HCT116 (cell line): ENCODE measurements around the gene ABCA6. TPM values are rescaled to one million over a fixed set of nuclear protein-coding genes. Genes with fewer than 3 reads are reported as not detected.

Experiments used
- ATAC-seq: fragments of 200-7000 bp; cut with Tn5 transposase; 2 replicates; pipeline ENCODE4 v1.9.1; 2020; ENCODE audit warnings: mild to moderate bottlenecking, moderate library complexity
- BruUV-seq: library from RNA; stranded (reverse); fragments of 400-500 nt; replicated peaks from 2 replicates; lab custom pipeline; 2021; lab: Mats Ljungman, UMichigan
- CTCF ChIA-PET: fragments of 300-600 bp; sonication (Branson Sonifier 250); formaldehyde crosslinking; loops from one replicate; lab custom pipeline; 2021; ENCODE audit warnings: antibody characterized with exemption; lab: Charles Lee
- POLR2A ChIA-PET: fragments of 300-600, 350-600 bp; sonication (Branson Sonifier 250); formaldehyde crosslinking; loops from one replicate; lab custom pipeline; 2021; ENCODE audit warnings: antibody characterized with exemption; lab: Charles Lee
- RAD21 ChIA-PET, 2 experiments: fragments of 300-600 bp; sonication (Branson Sonifier 250); formaldehyde crosslinking; loops; one replicate each; lab custom pipeline; 2023; ENCODE audit warnings: low total read pairs in 2 of 2; ENCODE audit not compliant: uncharacterized antibody in 2 of 2, unreplicated experiment in 2 of 2, low non-redundant PET in 1 of 2; lab: Charles Lee
- DNase-seq: peaks from one replicate; pipeline ENCODE4 v3.0.0-alpha.2; 2010; ENCODE audit warnings: low read depth, low spot score
- H2AFZ ChIP-seq: fragments of 200-600 bp; shearing (Covaris generic), sonication (generic); 2 replicates; pipeline ENCODE4 v1.6.1; 2017; ENCODE audit warnings: low read depth, mixed run types, mixed read lengths, antibody characterized with exemption, low read length; ENCODE audit not compliant: poor library complexity, severe bottlenecking
- H3K27ac ChIP-seq: 2 replicates; pipeline ENCODE4 v1.5.1; 2012; ENCODE audit warnings: low read depth, low read length
- H3K27me3 ChIP-seq: fragments of 200-600 bp; sonication (generic); 2 replicates; pipeline ENCODE4 v1.6.1; 2016; ENCODE audit warnings: mixed run types, low read length, mixed read lengths; ENCODE audit not compliant: insufficient read depth
- H3K36me3 ChIP-seq, 2 experiments: fragments of 200-500 bp in 1 of 2; fragments of 200-600 bp in 1 of 2; sonication (Bioruptor generic) in 1 of 2; sonication (generic) in 1 of 2; 2 replicates each; pipeline versions ENCODE4 v1.5.1 to v1.6.1; 2014 to 2016; ENCODE audit warnings: low read length in 2 of 2, inconsistent platforms in 1 of 2, mixed read lengths in 1 of 2, mixed run types in 1 of 2; ENCODE audit not compliant: insufficient read depth in 2 of 2, control insufficient read depth in 1 of 2
- H3K4me1 ChIP-seq, 2 experiments: fragments of 200-600 bp in 1 of 2; sonication (generic) in 1 of 2; 2 replicates each; pipeline versions ENCODE4 v1.5.1 to v1.6.1; 2012 to 2017; ENCODE audit warnings: low read length in 2 of 2, inconsistent platforms in 1 of 2, mild to moderate bottlenecking in 1 of 2, mixed read lengths in 1 of 2, mixed run types in 1 of 2, moderate library complexity in 1 of 2; ENCODE audit not compliant: insufficient read depth in 2 of 2, control insufficient read depth in 1 of 2
- H3K4me2 ChIP-seq: fragments of 200-600 bp; sonication (generic); 2 replicates; pipeline ENCODE4 v1.6.1; 2017; ENCODE audit warnings: mixed run types, low read length, mixed read lengths
- H3K4me3 ChIP-seq, 2 experiments: fragments of 200-600 bp in 1 of 2; sonication (generic) in 1 of 2; replicated peaks in 1 of 2; 2 replicates each; pipeline ENCODE4 v1.5.1; 2011 to 2016; ENCODE audit warnings: low read length in 2 of 2, control low read depth in 1 of 2, low read depth in 1 of 2, mild to moderate bottlenecking in 1 of 2, mixed read lengths in 1 of 2, mixed run types in 1 of 2
- H3K79me2 ChIP-seq: fragments of 200-600 bp; sonication (generic); 2 replicates; pipeline ENCODE4 v1.6.1; 2017; ENCODE audit warnings: mild to moderate bottlenecking, mixed run types, low read length, moderate library complexity, mixed read lengths; ENCODE audit not compliant: insufficient read depth
- H3K9ac ChIP-seq: fragments of 200-600 bp; sonication (generic); 2 replicates; pipeline ENCODE4 v1.6.1; 2016; ENCODE audit warnings: low read length, mixed read lengths
- H3K9me2 ChIP-seq: fragments of 200-600 bp; sonication (generic), shearing (Covaris generic); 2 replicates; pipeline ENCODE4 v1.6.1; 2017; ENCODE audit warnings: mixed run types, mild to moderate bottlenecking, moderate library complexity; ENCODE audit not compliant: insufficient read depth
- H3K9me3 ChIP-seq, 2 experiments: fragments of 200-500 bp in 1 of 2; fragments of 200-600 bp in 1 of 2; sonication (Bioruptor generic) in 1 of 2; sonication (generic) in 1 of 2; 2 replicates each; pipeline ENCODE4 v1.6.1; 2014 to 2017; ENCODE audit warnings: low read length in 2 of 2, mixed read lengths in 2 of 2, inconsistent platforms in 1 of 2, low read depth in 1 of 2, mild to moderate bottlenecking in 1 of 2, mixed run types in 1 of 2, moderate library complexity in 1 of 2; ENCODE audit not compliant: control insufficient read depth in 1 of 2, insufficient read depth in 1 of 2
- H4K20me1 ChIP-seq: fragments of 200-600 bp; sonication (generic), shearing (Covaris generic); 2 replicates; pipeline ENCODE4 v1.6.1; 2017; ENCODE audit warnings: mixed run types, mild to moderate bottlenecking, moderate library complexity; ENCODE audit not compliant: insufficient read depth
- CBX3 ChIP-seq: IDR thresholded peaks from 2 replicates; pipeline ENCODE4 v1.6.1; 2012; ENCODE audit warnings: low read depth
- CEBPB ChIP-seq: IDR thresholded peaks from 2 replicates; pipeline ENCODE4 v1.6.1; 2012; ENCODE audit warnings: low read depth
- ELF1 ChIP-seq: IDR thresholded peaks from 2 replicates; pipeline ENCODE4 v1.6.1; 2012; ENCODE audit warnings: low read depth, borderline replicate concordance
- EZH2 ChIP-seq: fragments of 200-600 bp; sonication (generic); IDR thresholded peaks from 2 replicates; pipeline ENCODE4 v1.6.1; 2017; ENCODE audit warnings: antibody characterized with exemption, mixed run types
- FOSL1 ChIP-seq: IDR thresholded peaks from 2 replicates; pipeline ENCODE4 v1.6.1; 2012; ENCODE audit warnings: low read depth
- JUND ChIP-seq: IDR thresholded peaks from 2 replicates; pipeline ENCODE4 v1.6.1; 2012
- POLR2A ChIP-seq: IDR thresholded peaks from 2 replicates; pipeline ENCODE4 v1.7.0; 2011; ENCODE audit warnings: borderline replicate concordance; ENCODE audit not compliant: insufficient read depth, insufficient read length; ENCODE audit errors: extremely low read depth
- POLR2AphosphoS5 ChIP-seq: IDR thresholded peaks from 2 replicates; pipeline ENCODE4 v1.6.1; 2011; ENCODE audit warnings: mild to moderate bottlenecking, low read depth, low read length, moderate library complexity
- SP1 ChIP-seq: IDR thresholded peaks from 2 replicates; pipeline ENCODE4 v1.6.1; 2012; ENCODE audit warnings: low read depth
- SRF ChIP-seq: IDR thresholded peaks from 2 replicates; pipeline ENCODE4 v1.6.1; 2012; ENCODE audit warnings: low read depth
- TCF7L2 ChIP-seq: IDR thresholded peaks from 2 replicates; pipeline ENCODE4 v1.7.0; 2011; ENCODE audit warnings: borderline replicate concordance, inconsistent platforms; ENCODE audit not compliant: insufficient read depth, insufficient read length; ENCODE audit errors: extremely low read depth
- ZBTB33 ChIP-seq: IDR thresholded peaks from 2 replicates; pipeline ENCODE4 v1.6.1; 2011; ENCODE audit warnings: mild to moderate bottlenecking, low read length, moderate library complexity; ENCODE audit not compliant: insufficient replicate concordance; ENCODE audit errors: extremely low read depth
- ZFX ChIP-seq: fragments of 450-650 bp; IDR thresholded peaks from 2 replicates; pipeline ENCODE4 v1.6.1; 2017
- ZNF274 ChIP-seq: fragments of 200-500 bp; sonication (Bioruptor generic); IDR thresholded peaks from 2 replicates; pipeline ENCODE4 v1.6.1; 2014; ENCODE audit warnings: mild to moderate bottlenecking, low read depth, low read length, inconsistent platforms
- intact Hi-C: fragments of 100-400 bp; cut with micrococcal nuclease; formaldehyde crosslinking; loops from 2 replicates; pipeline ENCODE4 v1.10.0; 2022
- total RNA-seq: library from RNA; stranded (reverse); gene quantifications from one replicate; pipeline ENCODE4 v1.2.1, GENCODE V29; 2021; ENCODE audit not compliant: unreplicated experiment
- TF ChIP-seq, protein P1 (sequence below), 3 experiments: fragments of 200-600 bp in 1 of 3; sonication (generic) in 1 of 3; IDR thresholded peaks in 2 of 3; conservative IDR thresholded peaks in 1 of 3; 2 replicates each; pipeline ENCODE4 v1.5.1; 2012 to 2017; ENCODE audit warnings: low read depth in 2 of 3, low read length in 2 of 3, antibody characterized with exemption in 1 of 3, borderline replicate concordance in 1 of 3, control low read depth in 1 of 3, mild to moderate bottlenecking in 1 of 3, mixed read lengths in 1 of 3, mixed run types in 1 of 3, moderate library complexity in 1 of 3; ENCODE audit not compliant: insufficient read depth in 1 of 3

ABCA6 gene
- total RNA-seq, 1 experiment from 2014 or later: 0.44 TPM

DNA sequence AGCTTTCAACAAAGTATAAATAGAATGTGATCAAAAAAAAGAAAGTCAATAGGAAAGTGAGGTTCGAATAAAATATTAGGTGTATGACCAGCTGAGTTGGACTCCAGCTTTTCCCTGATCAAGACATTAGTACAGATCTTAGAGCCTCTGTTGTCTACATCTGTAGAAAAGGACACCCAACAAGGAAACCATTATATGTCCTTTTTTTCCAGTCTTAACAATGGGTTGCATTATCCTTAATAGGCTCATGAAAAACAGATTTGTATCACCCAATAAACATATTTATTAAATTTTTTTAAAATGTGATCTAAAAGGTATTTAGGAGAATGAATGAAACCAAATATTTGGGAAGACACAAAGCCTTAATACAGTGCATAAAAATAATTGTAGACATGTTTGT is 18.1 kb downstream of the ABCA6 start:
- BruUV-seq: no TSS peak
- no peaks in the 10 kb centered on the region for H3K27me3 ChIP-seq
- no peaks in the 10 kb centered on the region for H3K9me3 ChIP-seq
- ATAC-seq (no peak), DNase-seq (no peak)
- ChIA-PET POLR2A (no interaction called here), CTCF (no interaction called here), RAD21 (no interaction called here)
- H3K79me2 ChIP-seq: no peaks in the 10 kb centered on the region
- intact Hi-C loops: no loop called here
- TF ChIP-seq ZNF274 (no peak), CEBPB (no peak), EZH2 (no peak), JUND (no peak), SP1 (no peak), ELF1 (no peak), FOSL1 (no peak), CBX3 (no peak), ZFX (no peak)
- no peak overlapping the region for H3K4me2 ChIP-seq
- H3K4me3 ChIP-seq: no peak overlapping the region
- H3K27ac ChIP-seq: no peak overlapping the region
- H4K20me1 ChIP-seq: no peaks in the 10 kb centered on the region
- no peaks in the 10 kb centered on the region for H3K9me2 ChIP-seq
- H2AFZ ChIP-seq: no peak overlapping the region
- no peaks in the 10 kb centered on the region for H3K36me3 ChIP-seq
- no peaks in the 10 kb centered on the region for H3K4me1 ChIP-seq
- no peak overlapping the region for H3K9ac ChIP-seq

DNA sequence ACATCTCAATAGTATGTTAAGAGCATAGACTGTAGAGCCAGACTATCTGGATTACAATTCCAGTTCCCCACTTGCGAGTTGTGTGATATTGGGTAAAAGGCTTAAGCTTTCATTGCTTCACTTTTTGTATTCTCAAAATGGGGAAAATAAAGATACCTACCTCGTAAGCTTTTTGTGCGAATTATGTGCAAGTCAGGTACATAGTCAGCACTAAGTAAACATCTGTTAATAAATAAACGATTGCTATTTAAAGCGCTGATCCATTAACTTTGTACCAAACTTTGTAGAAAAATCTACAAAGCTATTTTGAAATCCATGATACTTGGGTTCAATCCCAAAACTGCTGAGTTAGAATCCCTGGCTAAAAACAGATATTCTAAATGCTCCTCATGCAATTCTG is 19.6 kb downstream of the ABCA6 start:
- ChIA-PET POLR2A (no interaction called here), CTCF (no interaction called here), RAD21 (no interaction called here)
- H3K27me3 ChIP-seq: no peaks in the 10 kb centered on the region
- TF ChIP-seq CBX3: no peak
- TF ChIP-seq ELF1: no peak
- TF ChIP-seq ZBTB33: no peak
- no peak for TF ChIP-seq TCF7L2
- TF ChIP-seq POLR2A: no peak
- no peak for TF ChIP-seq POLR2AphosphoS5
- no peak for TF ChIP-seq ZNF274
- TF ChIP-seq, protein P1, sequence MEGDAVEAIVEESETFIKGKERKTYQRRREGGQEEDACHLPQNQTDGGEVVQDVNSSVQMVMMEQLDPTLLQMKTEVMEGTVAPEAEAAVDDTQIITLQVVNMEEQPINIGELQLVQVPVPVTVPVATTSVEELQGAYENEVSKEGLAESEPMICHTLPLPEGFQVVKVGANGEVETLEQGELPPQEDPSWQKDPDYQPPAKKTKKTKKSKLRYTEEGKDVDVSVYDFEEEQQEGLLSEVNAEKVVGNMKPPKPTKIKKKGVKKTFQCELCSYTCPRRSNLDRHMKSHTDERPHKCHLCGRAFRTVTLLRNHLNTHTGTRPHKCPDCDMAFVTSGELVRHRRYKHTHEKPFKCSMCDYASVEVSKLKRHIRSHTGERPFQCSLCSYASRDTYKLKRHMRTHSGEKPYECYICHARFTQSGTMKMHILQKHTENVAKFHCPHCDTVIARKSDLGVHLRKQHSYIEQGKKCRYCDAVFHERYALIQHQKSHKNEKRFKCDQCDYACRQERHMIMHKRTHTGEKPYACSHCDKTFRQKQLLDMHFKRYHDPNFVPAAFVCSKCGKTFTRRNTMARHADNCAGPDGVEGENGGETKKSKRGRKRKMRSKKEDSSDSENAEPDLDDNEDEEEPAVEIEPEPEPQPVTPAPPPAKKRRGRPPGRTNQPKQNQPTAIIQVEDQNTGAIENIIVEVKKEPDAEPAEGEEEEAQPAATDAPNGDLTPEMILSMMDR (IDR thresholded peaks at IDR 0.05 in 2 of 3, conservative IDR thresholded peaks at IDR 0.05 in 1 of 3; ENCODE audit: borderline replicate concordance in 1 of 3, insufficient read depth in 1 of 3, low read depth in 2 of 3, low read length in 2 of 3): no peak
- no peak for TF ChIP-seq SRF
- no peak for TF ChIP-seq JUND
- no peak for TF ChIP-seq CEBPB
- H3K27ac ChIP-seq: no peak overlapping the region
- no peaks in the 10 kb centered on the region for H3K79me2 ChIP-seq
- no peak overlapping the region for H3K4me3 ChIP-seq
- no peaks in the 10 kb centered on the region for H3K9me3 ChIP-seq
- H4K20me1 ChIP-seq: no peaks in the 10 kb centered on the region
- H3K4me2 ChIP-seq: no peak overlapping the region
- no TSS peak for BruUV-seq
- no peak overlapping the region for H2AFZ ChIP-seq
- H3K4me1 ChIP-seq: no peaks in the 10 kb centered on the region
- no peak for ATAC-seq
- no peak for DNase-seq
- no peaks in the 10 kb centered on the region for H3K36me3 ChIP-seq
- no peaks in the 10 kb centered on the region for H3K9me2 ChIP-seq
- no peak overlapping the region for H3K9ac ChIP-seq
- intact Hi-C loops: no loop called here
